ENCODE data around the gene SYT13. TPM values are rescaled to one million over a fixed set of nuclear protein-coding genes. Genes with fewer than 3 reads are reported as not detected.

SYT13 gene
- total and polyA plus RNA-seq, 9 donors: 0.13 to 1.0 (median 0.43) TPM; not detected in 4

- H3K4me3 ChIP-seq: no peak overlapping the region
- H3K9me3 ChIP-seq: no peaks in the 10 kb centered on the region
- H3K27me3 ChIP-seq: no peaks in the 10 kb centered on the region
- TF ChIP-seq, protein P1, sequence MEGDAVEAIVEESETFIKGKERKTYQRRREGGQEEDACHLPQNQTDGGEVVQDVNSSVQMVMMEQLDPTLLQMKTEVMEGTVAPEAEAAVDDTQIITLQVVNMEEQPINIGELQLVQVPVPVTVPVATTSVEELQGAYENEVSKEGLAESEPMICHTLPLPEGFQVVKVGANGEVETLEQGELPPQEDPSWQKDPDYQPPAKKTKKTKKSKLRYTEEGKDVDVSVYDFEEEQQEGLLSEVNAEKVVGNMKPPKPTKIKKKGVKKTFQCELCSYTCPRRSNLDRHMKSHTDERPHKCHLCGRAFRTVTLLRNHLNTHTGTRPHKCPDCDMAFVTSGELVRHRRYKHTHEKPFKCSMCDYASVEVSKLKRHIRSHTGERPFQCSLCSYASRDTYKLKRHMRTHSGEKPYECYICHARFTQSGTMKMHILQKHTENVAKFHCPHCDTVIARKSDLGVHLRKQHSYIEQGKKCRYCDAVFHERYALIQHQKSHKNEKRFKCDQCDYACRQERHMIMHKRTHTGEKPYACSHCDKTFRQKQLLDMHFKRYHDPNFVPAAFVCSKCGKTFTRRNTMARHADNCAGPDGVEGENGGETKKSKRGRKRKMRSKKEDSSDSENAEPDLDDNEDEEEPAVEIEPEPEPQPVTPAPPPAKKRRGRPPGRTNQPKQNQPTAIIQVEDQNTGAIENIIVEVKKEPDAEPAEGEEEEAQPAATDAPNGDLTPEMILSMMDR (IDR thresholded peaks at IDR 0.05): no peak
- TF ChIP-seq POLR2A (IDR thresholded peaks at IDR 0.05) (no peak), EP300 (IDR thresholded peaks at IDR 0.05) (no peak)
- no peak overlapping the region for H3K27ac ChIP-seq
- DNase-seq: no peak
- H3K4me1 ChIP-seq (ENCODE audit: insufficient read depth): no peaks in the 10 kb centered on the region
- H3K36me3 ChIP-seq: no peaks in the 10 kb centered on the region
- WGBS, 3 donors: 93 to 95% (median 94%) methylated on average over 5 of the region's 5 CpGs
- intact Hi-C loops (cut with DNase I): no loop called here
Observed at GRCh38 chr11:45223496-45223895, 62.6 kb downstream of the SYT13 start.

DNA sequence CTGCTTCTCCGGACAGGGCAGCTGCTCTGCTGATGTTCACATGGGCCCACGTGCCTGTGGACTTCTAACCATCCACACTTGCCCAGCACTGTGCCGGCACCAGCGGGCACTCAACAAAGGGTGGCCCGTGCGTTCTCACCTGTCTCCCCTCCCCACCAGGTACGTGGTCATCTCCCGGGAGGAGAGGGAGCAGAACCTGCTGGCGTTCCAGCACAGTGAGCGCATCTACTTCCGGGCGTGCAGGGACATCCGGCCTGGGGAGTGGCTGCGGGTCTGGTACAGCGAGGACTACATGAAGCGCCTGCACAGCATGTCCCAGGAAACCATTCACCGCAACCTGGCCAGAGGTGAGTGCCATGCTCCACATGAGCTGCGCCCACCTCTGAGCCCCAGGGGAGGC lies 66.7 kb downstream of the SYT13 start:
- Histone ChIP-seq H3K27ac (no peak overlapping the region), H3K4me3 (no peak overlapping the region), H3K36me3 (no peaks in the 10 kb centered on the region), H3K4me1 (ENCODE audit: insufficient read depth) (no peaks in the 10 kb centered on the region), H3K27me3 (no peaks in the 10 kb centered on the region), H3K9me3 (no peaks in the 10 kb centered on the region)
- 92 to 96% (median 94%) methylated on average over 18 of the region's 18 CpGs for WGBS, 3 donors
- no peak for DNase-seq
- intact Hi-C loops (cut with DNase I): loop anchor here in 1 of 4 donors (5.0 kb wide), 1 partner anchor 37 kb away; no protein-coding TSS in a partner anchor
- TF ChIP-seq EP300 (IDR thresholded peaks at IDR 0.05): no peak
- TF ChIP-seq, protein P1 (IDR thresholded peaks at IDR 0.05): no peak
- TF ChIP-seq POLR2A (IDR thresholded peaks at IDR 0.05): no peak

DNA sequence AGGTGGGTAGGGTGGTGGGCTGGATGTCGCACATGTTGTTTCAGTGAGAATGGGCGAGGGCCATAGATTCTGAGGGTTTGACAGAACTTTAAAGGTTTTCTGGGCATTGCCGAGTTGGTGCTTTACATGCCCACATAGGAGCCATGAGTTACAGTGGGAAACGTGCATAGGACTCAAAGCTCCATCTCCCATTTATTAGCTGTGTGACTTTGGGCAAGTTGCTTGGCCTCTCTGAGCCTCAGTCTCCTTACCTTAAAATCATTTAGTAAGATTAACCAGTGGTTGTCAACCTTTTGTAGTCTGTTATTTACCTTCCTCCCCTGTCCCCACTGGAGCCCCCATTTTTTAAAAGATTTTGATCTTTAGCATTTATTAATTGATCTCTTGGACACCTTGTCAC lies 67.4 kb downstream of the SYT13 start:
- no peaks in the 10 kb centered on the region for H3K27me3 ChIP-seq
- no peak for DNase-seq
- H3K4me3 ChIP-seq: no peak overlapping the region
- H3K27ac ChIP-seq: no peak overlapping the region
- 94 to 96% (median 96%) methylated on average over 4 of the region's 4 CpGs for WGBS, 3 donors
- H3K9me3 ChIP-seq: no peaks in the 10 kb centered on the region
- no peaks in the 10 kb centered on the region for H3K4me1 ChIP-seq (ENCODE audit: insufficient read depth)
- no peaks in the 10 kb centered on the region for H3K36me3 ChIP-seq
- intact Hi-C loops (cut with DNase I): loop anchor here in 1 of 4 donors (5.0 kb wide), 1 partner anchor 36 kb away; no protein-coding TSS in a partner anchor
- TF ChIP-seq, protein P1 (IDR thresholded peaks at IDR 0.05): no peak
- no peak for TF ChIP-seq POLR2A (IDR thresholded peaks at IDR 0.05)
- TF ChIP-seq EP300 (IDR thresholded peaks at IDR 0.05): no peak

DNA sequence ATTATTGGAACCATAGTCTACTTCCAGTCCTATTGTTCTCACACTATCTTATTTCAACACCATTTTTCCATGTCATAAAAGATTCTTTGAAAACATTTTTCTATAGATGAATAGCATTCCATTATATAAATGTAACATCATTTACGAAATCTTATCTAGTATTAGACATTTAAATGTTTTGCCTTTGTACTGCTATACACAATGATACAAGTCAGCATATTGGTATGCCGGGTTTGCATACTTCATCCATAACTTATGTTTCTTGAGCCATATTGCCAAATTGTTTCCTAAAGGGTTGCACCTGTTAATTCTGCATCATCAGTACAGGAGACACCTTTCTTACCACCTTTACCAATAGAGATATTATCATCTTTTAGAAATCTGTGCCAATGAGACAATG lies 68.2 kb downstream of the SYT13 start:
- Histone ChIP-seq H3K27ac (no peak overlapping the region), H3K9me3 (no peaks in the 10 kb centered on the region), H3K4me3 (no peak overlapping the region), H3K36me3 (no peaks in the 10 kb centered on the region), H3K27me3 (no peaks in the 10 kb centered on the region), H3K4me1 (ENCODE audit: insufficient read depth) (no peaks in the 10 kb centered on the region)
- TF ChIP-seq POLR2A (IDR thresholded peaks at IDR 0.05) (no peak), EP300 (IDR thresholded peaks at IDR 0.05) (no peak)
- TF ChIP-seq, protein P1 (IDR thresholded peaks at IDR 0.05): no peak
- intact Hi-C loops (cut with DNase I): loop anchor here in 1 of 4 donors (5.0 kb wide), 1 partner anchor 36 kb away; no protein-coding TSS in a partner anchor
- 75 to 85% (median 76%) methylated on average over 2 of the region's 2 CpGs for WGBS, 3 donors
- no peak for DNase-seq
